ENCODE measurements around the gene CACNA1B.

The CACNA1B gene

DNA sequence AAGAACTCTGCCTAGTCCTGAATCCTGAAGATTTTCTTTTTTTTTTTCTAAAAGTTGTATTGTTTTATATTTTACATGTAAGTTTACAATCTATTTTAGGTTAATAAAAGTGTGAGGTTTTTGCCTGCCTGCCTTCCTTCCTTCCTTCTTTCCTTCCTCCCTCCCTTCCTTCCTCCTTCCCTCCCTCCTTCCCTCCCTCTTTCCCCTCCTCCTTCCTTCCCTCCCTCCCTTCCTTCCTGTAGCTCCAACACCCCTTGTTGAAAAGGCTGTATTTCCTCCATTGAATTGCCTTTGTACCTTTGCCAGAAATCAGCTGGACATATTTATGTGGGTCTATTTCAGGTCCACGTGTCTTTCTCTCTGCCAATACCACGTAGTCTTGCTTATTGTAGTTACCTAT, 46.6 kb downstream of the CACNA1B start:
- no peak for DNase-seq

DNA sequence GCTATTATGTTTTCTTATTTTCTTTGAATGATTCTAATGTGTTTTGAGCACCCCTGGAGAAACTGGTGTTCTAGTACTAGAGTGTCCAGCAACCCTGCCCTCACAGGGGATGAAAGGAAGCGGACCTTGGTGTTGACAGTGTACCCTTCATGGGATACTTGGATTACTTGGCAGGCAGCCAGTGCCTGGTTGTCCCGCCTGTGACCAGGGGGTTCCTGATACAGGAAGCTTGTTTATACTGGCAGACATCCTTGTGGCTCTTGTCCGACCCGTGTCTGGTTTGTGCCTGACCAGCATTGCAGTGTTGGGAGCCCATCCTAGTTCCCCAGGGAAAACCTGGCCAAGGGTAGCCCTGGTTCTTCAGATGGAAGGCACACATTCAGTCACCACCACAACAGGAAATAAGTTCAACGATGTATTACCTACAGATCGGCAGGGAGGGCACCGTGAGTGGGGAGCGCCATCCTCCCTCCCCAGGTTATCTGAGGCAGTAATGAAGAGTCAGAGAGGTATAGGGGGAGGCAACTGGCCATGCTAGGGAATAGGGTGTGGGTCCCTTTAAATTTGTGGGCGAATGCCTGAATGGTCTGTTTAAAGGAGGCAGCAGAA, 47.3 kb downstream of the CACNA1B start:
- DNase-seq, result no peak

DNA sequence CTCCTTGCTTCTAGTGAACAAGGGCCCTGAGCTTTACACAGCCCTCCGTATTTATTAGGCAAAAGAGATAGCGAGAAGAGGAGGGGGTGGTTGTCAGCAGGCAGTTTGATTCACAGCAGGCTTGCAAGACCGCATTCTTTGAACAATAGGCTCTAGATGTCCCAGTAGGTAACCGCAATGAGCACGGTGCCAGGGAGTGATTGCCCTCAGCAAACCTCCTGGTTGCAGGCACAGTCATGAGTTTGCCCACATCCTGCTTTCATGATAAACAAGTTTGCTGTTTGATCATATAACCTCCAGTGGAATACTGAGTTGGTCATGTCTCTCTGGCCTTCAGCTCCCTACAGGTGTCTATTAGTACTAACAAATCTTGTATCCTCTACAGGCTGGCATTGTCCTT, 66.1 kb downstream of the CACNA1B start:
- no peak for DNase-seq

DNA sequence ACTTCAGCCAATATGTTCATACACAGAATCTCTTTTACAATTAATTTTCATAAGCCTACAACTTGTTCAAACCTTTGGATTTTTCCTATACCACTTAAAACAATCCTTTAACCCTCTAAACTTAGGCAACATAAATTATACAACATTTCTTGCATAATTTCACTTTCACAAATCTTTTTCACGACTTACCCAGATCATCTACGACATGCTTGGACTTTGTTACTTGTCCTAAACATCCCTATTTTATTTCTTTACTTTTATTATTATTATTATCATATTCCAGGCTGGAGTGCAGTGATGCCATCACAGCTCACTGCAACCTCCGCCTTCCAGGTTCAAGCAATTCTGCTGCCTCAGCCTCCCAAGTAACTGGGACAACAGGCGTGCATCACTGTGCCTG, 68.0 kb downstream of the CACNA1B start:
- DNase-seq, result no peak

DNA sequence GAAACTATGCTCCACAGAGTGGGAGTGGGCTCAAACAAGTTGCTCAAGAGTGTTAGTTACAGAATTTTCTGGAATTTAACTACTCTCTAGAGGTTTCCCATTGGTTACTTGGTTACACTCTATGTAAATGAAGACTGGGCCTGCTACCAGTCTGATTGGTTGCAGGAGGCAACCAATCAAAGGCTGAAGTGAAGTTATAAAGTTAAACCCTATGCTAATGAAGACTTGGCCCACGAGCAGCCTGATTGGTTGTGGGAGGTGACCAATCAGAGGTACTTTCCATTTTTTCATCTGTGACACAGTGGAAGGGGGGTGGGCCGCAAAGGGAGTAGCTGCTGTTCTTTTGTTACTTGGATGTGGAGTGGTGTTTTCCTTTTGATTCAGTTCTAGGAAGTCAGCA, 69.4 kb downstream of the CACNA1B start:
- no peak for DNase-seq

DNA sequence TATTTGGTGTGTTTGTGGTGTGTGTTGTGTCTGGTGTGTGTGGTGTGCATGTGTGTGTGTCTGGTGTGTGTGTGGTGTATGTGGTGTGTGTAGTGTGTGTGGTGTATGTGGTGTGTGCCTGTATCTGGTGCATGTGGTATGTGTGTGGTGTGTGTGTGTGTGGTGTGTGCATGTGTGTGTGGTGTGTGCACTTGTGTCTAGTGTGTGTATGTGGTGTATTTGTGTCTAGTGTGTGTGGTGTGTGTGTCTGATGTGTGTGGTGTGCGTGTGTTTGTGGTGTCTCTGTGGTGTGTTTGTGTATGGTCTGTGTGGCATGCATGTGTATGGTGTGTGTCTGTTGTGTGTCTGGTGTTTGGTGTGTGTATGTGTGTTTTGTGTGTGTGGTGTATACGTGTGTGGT, 71.1 kb downstream of the CACNA1B start:
- no peak for DNase-seq

DNA sequence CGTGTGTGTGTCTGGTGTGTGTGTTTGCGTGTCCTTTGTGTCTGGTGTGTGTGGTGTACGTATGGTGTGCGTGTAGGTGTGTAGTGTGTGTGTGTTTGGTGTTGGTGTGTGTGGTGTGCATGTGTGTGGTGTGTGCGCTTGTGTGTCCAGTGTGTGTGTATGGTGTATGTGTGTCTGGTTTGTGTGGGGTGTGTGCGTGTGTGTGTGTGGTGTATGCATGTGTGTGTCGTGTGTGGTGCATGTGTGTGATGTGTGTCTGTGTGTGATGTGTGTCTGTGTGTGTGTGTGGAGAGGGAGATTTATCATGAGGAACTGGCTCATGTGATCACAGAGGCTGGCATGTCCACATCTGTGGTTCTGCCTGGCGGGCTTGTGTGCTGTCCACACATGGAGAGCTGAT, 71.7 kb downstream of the CACNA1B start:
- no peak for DNase-seq

DNA sequence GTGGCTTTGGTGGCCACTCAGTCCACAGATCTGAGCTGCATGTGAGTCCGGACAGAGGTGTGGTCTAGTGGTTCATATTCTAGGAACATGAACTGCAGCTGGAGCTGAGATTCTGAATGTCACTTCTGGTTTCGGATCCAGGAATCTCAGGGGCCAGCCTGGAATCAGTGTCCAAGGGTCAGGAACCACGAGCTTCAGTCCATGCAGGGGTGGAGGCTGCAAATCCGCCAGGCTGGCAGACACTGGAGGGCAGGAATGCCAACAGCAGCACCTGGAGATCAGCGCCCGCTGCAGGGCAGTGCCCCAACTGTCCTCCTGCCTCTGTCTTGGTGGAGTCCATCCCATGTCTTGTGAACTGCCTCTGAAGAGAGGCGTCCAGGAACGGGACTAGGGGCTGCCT, 73.5 kb downstream of the CACNA1B start:
- DNase-seq, result no peak

DNA sequence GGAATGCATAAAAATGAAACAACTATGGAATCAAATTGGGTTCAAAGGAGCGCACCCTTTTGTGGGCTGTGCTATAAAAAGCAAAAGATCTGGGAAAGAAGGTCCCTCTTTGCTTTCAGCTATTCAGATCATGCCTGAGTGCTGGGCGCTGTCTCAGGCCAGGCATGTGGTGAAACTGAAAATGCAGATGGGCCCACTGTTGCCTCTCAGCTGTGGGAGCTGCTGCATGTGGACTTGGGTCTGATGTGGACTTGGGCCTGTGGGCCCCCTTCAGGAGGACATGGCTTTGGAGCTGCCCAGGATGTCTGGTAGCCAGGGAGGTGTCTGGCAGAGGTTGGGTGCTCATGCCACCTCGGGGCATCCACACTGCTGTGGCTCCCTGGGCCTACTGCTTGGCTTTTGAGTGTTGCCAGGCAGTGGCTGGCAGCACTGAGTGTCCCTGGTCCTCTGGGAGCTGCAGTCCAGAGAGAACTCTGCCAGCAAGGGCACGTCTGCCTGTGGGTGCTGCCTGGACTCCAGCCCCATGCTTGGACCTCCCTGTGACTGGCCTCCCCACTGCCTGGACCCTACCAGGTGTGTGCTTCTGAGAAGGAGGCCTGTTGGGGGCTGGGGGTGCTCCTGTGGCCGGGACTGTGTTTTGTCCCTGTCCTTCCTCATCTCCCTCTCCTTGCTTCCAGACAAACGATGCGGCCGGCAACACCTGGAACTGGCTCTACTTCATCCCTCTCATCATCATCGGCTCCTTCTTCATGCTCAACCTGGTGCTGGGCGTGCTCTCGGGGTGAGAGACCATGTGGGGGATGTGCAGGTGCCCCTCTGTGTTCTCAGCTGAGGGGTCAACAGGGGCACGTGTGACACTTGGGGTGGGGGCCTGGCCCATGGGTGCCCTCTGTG, 74.3 kb downstream of the CACNA1B start:
- no peak for DNase-seq

DNA sequence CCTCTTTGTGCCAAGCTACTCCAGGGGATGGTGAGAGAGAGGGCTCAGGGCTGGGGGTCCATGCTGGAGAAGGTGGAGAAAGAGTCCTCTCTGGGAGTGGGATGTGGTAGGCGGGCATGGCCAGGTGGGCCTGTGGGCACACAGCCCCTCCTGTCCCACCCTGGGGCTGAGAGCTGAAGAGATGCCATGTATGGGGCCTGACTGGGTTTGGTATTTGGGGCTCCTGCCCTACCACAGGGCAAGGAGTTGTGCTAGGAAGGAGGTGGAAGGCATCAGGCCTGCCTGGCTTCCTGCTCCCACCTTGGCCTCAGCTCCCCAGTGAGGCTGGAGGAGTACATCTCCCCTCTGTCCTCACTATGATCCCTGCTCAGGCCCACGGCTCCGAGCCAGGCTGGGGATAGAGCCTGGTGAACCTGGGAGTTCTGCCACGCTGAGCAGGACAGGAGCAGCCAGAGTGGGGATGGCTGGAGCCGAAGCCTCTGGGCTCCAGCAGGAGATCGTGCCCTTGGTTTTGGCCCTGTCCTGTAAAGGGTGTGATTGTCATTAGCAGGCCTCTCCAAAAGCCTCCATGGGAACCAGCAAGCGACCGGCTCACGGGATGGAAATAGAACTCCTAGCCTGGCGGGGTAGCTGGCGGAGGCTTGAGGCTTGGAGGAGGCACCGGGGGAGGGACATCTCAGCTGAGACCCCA, 75.5 kb downstream of the CACNA1B start:
- no peak for DNase-seq

DNA sequence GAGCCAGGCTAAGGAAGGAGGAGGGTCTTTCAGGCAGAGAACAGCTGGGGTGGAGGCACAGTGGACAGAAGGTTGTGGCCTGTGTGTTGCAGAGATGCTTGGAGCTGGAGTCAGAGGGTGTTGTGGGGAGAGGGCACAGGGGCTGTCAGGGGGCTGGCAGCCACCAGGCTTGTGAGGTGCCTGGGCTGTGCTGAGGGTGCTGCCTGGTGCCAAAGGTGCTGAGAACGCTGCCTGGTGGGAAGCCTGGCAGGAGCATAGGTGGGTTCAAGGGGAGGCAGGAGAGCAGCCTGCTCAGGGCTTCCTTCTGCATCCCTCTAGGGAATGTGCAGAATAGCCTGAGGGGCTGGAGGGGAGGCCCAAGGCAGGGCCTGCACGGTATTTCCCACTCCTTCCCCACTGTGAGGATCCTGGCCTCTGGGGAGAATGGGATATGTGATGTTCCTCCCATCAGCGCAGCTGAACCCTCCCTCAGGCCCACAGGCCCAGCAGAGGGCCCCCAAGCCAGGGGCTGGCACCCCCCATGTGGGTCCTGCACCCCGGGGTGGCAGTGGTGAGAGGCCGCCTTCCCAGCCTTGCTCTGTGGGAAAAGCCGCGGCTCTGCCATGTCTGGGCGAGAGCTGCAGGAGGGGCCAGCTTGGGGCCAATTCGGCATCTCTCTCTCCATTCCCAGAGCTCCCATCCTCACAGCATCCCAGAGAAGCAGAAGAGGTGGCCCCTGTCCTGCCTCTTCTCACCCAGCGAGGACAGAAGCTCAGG, 76.3 kb downstream of the CACNA1B start:
- DNase-seq, result no peak

DNA sequence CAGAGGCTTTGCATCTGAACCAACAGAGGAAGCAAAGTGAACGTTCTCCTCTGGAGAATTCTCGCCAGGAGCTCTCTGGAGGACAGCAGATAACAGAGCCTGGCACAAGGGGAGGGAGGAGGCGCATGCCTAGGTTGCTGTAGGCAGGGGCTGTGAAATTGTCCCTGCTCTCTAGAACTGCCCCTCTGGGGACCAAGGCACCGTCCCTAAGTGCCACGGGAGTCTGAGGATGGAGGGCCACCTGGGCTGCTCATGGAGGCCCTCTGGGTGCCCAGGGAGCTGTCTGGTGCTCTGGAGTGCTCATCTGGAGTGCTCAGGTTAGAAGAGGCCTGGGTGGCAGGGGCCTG, 77.6 kb downstream of the CACNA1B start:
- DNase-seq, result no peak

DNA sequence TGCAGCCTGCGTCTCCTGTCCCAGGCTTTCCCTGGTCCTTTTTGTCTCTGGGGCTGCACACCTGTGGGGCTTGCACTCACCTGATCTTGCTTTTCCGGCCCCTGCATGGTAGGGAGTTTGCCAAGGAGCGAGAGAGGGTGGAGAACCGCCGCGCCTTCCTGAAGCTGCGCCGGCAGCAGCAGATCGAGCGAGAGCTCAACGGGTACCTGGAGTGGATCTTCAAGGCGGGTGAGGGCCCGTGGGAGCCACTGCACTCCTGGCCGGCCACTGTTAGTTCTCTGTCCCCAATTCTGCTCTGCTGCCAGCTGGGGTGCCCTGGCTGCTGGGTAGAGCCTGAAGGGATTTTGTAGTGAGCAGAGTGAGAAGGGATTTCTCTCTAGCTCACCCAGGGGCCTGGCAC, 78.0 kb downstream of the CACNA1B start:
- no peak for DNase-seq

DNA sequence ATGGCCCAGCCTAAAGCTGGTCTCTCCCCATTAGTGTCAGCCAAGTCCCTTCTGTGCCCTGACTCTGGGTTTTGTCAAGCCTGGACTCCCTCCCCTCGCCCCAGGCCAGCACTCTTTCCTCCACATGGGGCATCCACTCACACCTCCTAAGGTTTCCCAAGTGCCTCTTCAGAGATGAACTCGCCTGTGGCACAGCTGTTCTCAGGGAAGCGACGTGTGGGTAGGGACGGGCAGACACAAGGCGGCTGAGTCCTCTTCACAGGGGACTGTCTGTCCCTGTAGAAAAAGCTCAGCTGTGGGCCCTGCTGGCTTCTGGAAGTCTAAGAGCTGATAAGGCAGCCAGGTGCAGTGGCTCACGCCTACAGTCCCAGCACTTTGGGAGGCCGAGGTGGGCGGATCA, 78.5 kb downstream of the CACNA1B start:
- no peak for DNase-seq

DNA sequence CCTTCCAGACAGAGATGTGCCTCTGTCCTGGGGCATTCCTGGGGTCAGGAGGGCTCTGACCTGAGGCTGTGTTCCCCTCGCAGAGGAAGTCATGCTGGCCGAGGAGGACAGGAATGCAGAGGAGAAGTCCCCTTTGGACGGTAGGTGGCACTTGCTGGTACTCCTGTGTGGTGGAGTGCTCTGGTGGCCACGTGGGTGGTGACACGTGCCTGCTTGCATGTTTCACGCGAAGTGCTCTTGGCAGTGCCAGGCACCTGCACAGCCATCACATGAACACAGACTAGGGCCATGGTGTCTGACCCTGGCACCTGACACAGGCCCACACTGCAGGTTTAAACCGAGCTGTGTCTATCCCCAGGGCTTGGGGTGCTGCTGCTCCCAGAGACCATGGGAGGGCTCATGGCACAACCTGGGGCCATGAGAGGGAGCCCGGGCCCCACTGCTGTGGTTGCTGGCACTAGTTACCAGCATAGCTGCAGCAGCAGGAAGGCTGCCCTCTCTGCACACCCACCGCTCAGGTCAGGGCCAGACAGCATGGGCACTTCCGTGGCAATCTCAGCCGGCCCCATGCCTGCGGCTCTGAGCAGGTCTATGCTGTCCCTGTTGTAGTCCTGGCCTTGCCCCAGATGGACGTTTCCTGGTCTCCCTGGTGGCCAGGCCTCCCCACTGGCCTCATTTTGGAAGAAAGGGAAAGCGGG, 79.3 kb downstream of the CACNA1B start:
- DNase-seq, result no peak

DNA sequence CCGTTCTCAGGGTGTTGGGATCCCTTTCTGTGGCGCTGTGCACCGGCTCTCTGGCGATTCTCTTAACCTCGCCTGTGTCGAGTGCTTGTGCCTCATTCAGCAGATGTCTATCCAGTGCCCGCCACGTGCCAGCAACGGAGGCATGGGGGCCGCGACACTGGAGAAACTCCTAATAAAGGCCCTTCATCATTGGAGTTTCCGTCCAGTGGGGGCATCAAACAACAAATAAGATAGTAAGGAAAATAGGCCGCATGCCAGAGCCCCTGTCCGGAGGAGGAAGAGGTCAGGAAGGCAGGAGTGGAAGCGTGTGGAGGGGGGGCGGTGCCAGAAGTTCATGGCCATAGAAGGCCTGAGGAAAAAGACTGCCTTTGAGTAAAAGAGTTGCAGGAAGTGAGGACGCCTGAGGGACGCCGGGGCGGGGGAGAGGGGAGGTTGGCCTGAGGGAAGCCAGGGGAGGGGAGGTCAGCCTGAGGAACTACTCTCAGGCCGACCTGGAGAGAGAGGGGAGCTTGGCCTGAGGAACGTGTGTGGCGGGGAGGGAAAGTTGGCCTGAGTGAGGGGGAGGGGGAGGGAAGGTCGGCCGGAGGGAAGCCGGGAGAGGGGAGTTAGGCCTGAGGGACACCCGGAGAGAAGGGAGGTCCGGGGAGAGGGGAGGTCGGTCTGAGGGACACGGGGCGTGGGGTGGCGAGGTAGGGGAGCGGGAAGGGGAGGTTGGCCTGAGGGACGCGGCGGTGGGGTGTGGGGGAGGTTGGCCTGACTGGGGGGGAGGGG, 82.2 kb downstream of the CACNA1B start:
- DNase-seq, result no peak

DNA sequence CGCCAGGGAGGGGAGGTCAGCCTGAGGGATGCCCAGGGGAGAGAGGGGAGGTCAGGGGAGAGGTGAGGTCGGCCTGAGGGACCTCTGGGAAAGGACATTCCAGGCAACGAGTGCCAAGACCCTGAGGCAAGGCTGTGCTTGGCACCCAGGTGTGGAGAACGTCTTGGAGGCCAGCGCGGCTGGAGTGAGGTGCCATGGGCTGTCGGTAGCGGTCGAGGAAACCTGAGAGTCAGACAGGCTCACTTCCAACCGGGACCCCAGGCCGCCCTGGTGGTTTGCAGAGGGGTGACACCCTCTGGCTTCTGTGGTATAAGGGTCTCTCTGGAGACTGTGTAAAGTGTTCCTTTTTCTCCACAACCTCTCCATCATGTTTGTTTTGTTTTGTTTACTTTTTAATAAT, 82.9 kb downstream of the CACNA1B start:
- DNase-seq, result no peak

DNA sequence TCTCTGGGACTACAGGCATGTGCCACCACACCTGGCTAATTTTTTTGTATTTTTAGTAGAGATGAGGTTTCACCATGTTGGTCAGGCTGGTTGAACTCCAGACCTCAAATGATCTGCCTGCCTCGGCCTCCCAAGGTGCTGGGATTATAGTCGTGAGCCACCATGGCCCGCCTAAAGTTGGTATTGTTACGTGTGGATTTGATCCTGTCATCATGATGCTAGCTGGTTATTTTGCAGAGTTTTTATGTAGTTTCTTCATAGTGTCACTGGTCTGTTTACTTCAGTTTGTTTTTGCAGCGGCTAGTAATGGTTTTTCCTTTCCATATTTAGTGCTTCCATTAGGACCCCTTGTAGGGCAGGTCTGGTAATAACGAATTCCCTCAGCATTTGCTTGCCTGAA, 85.9 kb downstream of the CACNA1B start:
- no peak for DNase-seq

DNA sequence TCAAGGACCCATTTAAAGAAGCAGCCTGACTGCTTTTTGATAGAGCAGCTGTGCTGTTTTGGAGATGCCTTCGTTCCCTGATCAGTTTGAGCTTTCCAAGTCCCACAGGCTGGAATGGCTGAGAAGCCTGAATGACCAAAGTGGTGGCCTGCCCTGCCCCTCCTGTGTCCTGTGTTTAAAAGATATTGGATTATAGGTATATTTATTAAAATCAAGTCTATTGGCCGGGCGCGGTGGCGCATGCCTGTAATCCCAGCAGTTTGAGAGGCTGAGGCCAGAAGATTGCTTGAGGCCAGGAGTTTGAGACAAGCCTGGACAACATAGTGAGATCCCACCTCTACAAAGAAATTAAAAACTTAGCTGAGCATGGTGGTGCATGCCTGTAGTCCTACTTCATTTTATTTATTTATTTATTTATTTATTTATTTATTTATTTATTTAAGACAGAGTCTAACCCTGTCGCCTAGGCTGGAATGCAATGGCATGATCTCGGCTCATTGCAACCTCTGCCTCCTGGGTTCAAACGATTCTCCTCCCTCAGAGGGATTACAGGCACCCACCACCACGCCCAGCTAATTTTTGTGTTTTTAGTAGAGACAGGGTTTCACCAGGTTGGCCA, 87.7 kb downstream of the CACNA1B start:
- DNase-seq, result no peak

DNA sequence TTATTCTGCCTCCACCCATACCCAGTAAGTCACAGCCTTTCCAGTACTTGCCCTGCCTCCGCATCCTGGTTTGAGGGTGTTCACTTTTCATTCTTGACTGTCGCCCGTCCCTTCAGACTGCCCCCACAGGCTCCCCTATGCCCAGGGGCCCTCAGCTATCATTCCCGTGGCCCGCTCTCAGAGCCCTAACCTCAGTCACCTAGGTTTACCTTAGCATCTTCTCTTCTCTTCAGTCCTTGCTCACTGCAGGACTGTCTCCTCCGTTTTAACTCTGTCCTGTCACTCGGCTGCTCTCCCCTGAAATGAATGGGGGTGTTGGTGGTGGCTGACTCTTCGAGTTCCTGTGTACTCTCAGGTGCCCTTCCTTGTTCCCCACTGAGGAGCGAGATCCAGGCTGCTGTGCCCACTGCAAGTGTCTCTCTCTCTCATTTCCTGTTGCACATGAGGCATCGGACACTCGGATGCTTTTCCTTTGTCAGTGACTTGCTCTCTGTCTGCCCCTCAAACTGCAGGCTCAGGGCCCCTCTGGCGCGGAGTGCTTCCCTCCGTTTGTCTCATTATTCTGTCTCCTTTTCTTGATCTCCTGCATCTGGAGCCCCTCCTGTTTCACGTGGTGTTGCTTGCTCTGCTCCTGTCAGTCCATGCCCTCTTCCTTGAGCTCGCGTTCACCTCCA, 89.8 kb downstream of the CACNA1B start:
- DNase-seq, result no peak

DNA sequence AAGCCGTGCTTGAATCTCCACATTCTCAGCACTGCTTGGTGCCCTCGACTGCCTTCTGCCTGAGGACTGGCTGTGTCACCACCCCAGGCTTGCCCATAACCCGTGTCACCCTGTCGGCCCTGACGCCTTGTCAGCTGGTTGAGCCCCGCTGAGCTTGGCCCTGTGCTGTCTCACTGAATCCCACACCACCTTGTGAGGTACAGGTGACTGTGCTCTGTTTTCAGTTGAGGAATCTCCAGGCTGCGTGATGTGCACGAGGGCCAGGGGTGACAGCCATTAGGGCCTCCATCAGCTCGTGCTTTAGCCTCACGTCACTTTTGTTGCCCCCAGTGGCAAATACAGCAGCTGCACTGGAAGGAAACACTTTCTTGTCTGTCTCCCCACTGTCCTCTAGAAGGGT, 90.7 kb downstream of the CACNA1B start:
- no peak for DNase-seq
